ENCODE measurements around the gene SECTM1.

Gene SECTM1

DNA sequence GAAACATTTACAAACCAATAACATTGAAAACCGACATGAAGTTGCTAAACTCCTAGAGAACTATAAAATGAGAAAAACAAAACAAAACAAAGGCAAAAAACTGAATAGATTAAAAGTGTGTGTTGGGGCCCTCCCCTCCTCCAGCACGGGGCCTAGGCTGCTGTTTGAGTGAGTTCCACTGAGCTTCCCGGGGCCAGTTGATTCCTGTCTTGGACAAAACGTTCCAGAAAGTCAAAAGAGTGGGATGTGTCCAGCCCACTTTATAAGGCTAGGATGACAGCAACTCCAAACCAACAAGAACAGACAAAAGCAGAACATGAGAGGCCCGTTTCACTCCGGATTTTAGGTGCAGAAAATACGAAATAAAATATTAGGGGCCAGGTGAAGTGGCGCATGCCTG is 48.4 kb downstream of the SECTM1 start:
- no peak overlapping the region for H3K4me3 ChIP-seq (ENCODE audit: control insufficient read depth, low read depth, low read length)
- no peak for TF ChIP-seq CTCF (IDR thresholded peaks at IDR 0.05; ENCODE audit: control insufficient read depth, insufficient read depth, low read depth, low read length, missing control alignments)
- DNase-seq (ENCODE audit: low read depth) = no peak

GRCh38 chr17:82283208-82283749 is 50.3 kb downstream of the SECTM1 start:
- no peak for TF ChIP-seq CTCF (IDR thresholded peaks at IDR 0.05; ENCODE audit: control insufficient read depth, insufficient read depth, low read depth, low read length, missing control alignments)
- no peak for DNase-seq (ENCODE audit: low read depth)

DNA sequence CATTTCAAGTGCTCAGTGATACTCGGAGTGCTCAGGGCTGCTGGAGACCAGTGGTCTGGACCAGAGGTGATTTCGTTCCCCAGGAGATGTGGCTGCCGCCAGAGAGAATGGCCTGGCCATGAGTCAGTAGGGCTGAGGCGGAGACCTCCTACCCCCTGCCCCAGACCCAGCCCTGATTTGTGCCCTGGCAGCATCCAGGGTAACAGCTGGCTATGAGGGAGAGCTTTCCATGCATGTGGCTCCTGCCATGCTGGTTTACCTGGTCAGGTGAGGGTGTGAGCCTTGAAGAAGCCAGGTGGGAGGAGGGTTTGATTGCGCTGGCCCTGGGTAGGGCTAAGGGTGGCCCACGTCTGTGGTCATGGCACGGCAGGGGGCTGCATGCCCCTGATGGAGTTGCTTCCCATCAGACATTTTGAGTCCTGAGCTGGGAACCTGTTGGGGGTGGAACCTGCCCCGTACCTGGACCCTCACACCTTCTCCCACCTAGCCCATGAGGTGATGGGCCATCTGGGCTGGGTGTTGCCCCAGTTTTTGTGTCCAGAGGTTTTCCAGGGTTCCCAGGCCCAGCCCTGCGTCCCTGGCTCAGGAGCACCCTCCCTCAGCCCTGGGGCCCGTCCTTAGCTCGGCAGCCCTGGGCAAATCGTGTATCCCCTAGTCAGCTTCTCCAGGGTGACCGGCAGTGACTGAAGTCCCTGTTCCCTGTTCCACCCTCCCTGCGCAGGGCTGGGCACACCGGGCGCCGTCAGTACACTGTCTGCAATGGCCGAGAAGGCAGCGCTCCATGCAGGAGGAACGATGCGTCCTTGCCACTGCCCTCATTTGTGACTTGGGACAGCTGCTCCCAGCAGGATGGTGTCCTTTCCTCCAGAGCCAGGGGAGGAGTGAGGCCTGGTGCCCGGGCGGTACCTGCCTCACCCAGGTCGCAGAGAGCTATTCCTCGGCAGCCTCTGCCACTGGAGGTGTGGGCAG is 51.0 kb downstream of the SECTM1 start:
- DNase-seq (ENCODE audit: low read depth) = no peak
- no peak overlapping the region for H3K4me3 ChIP-seq (ENCODE audit: control insufficient read depth, low read depth, low read length)
- TF ChIP-seq CTCF (IDR thresholded peaks at IDR 0.05; ENCODE audit: control insufficient read depth, insufficient read depth, low read depth, low read length, missing control alignments) = no peak

More at GRCh38 chr17:82283208-82283749, 50.3 kb downstream of the SECTM1 start:
- no peak overlapping the region for H3K4me3 ChIP-seq (ENCODE audit: control insufficient read depth, low read depth, low read length)

DNA sequence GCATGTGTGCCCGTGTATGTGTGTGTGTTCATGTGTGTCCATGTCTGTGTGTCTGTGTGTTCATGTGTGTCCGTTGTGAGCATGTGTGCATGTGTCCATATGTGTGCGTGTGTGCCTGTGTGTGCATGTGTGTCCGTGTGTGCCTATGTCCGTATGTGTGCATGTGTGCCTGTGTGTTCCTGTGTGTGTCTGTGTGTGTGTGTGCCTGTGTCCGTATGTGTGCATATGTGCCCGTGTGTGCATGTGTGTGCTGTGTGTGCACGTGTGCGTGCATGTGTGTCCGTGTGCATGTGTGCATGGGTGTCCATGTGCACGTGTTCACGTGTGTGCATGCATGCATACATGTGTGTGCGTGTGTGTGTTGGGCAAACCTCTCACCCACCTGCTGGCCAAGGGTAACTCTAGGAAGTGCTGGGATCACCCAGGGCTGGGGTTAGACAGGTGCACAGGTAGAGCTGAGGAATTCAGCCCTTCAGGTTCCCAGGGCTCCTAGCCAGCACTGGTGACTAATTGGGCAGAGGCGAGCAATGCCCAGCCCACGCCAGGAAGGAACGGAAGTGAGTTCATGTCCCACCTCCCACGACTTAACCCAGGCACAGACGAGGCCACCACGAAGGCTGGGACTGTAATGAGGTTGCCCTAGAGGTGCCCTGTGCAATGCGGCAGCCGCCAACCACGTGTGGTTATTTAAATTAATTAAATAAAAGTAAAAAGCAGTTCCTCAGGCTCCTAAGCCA is 51.9 kb downstream of the SECTM1 start:
- no peak for TF ChIP-seq CTCF (IDR thresholded peaks at IDR 0.05; ENCODE audit: control insufficient read depth, insufficient read depth, low read depth, low read length, missing control alignments)
- DNase-seq (ENCODE audit: low read depth) = no peak
- H3K4me3 ChIP-seq (ENCODE audit: control insufficient read depth, low read depth, low read length) = no peak overlapping the region

GRCh38 chr17:82281076-82281475 is 52.5 kb downstream of the SECTM1 start:
- no peak for DNase-seq (ENCODE audit: low read depth)
- TF ChIP-seq CTCF (IDR thresholded peaks at IDR 0.05; ENCODE audit: control insufficient read depth, insufficient read depth, low read depth, low read length, missing control alignments) = no peak
- H3K4me3 ChIP-seq (ENCODE audit: control insufficient read depth, low read depth, low read length) = no peak overlapping the region

DNA sequence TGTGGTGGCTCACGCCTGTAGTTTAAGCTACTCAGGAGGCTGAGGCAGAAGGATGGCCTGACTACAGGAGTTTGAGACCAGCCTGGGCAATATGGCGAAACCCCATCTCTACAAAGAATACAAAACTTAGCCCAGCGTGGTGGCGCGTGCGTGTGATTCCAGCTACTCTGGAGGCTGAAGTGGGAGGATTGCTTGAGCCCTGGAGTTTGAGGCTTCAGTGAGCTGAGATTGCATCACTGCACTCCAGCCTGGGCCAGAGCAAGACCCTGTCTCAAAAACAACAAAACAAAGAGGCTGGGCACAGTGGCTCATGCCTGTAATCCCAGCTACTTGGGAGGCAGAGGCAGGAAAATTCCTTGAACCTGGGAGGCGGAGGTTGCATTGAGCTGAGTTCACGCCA is 53.0 kb downstream of the SECTM1 start:
- TF ChIP-seq CTCF (IDR thresholded peaks at IDR 0.05; ENCODE audit: control insufficient read depth, insufficient read depth, low read depth, low read length, missing control alignments) = no peak
- DNase-seq (ENCODE audit: low read depth) = no peak

More for the DNA sequence above, 53.0 kb downstream of the SECTM1 start:
- H3K4me3 ChIP-seq (ENCODE audit: control insufficient read depth, low read depth, low read length) = no peak overlapping the region

All from AG09309 (cell line).